Liver (tissue), 9 donors: ENCODE measurements around the gene ACOT7. TPM values are rescaled to one million over a fixed set of nuclear protein-coding genes. Genes with fewer than 3 reads are reported as not detected.

Experiments used
- DNase-seq: peaks from one replicate; pipeline ENCODE4 v3.0.0-alpha.2; 2017; ENCODE audit warnings: low spot score
- H3K27ac ChIP-seq, 2 donors: one replicate each; pipeline ENCODE4 v1.7.0; 2013; ENCODE audit warnings: inconsistent platforms in 2 of 2, low read length in 2 of 2, control low read depth in 1 of 2, low read depth in 1 of 2, mild to moderate bottlenecking in 1 of 2
- H3K27me3 ChIP-seq, 4 donors: one replicate each; pipeline versions ENCODE4 v1.6.1 to v1.7.0; 2013; ENCODE audit warnings: low read length in 3 of 4, inconsistent platforms in 1 of 4, mild to moderate bottlenecking in 1 of 4, moderate library complexity in 1 of 4; ENCODE audit not compliant: control insufficient read depth in 4 of 4, insufficient read depth in 4 of 4
- H3K36me3 ChIP-seq, 4 donors: one replicate each; pipeline versions ENCODE4 v1.6.1 to v1.7.0; 2013; ENCODE audit warnings: low read length in 3 of 4, mild to moderate bottlenecking in 3 of 4, low read depth in 1 of 4, moderate library complexity in 1 of 4; ENCODE audit not compliant: control insufficient read depth in 4 of 4, insufficient read depth in 3 of 4
- H3K4me1 ChIP-seq, 4 donors: one replicate each; pipeline versions ENCODE4 v1.6.1 to v1.7.0; 2013; ENCODE audit warnings: low read length in 3 of 4, mild to moderate bottlenecking in 3 of 4, moderate library complexity in 1 of 4; ENCODE audit not compliant: control insufficient read depth in 4 of 4, insufficient read depth in 4 of 4
- H3K4me3 ChIP-seq, 3 donors: one replicate each; pipeline versions ENCODE4 v1.6.1 to v1.7.0; 2013; ENCODE audit warnings: low read length in 3 of 3, control low read depth in 1 of 3, low read depth in 1 of 3, mild to moderate bottlenecking in 1 of 3
- H3K9ac ChIP-seq, 2 donors: one replicate each; pipeline ENCODE4 v1.7.0; 2013; ENCODE audit warnings: low read length in 2 of 2, mild to moderate bottlenecking in 2 of 2, moderate library complexity in 2 of 2, control low read depth in 1 of 2, low read depth in 1 of 2
- H3K9me3 ChIP-seq, 4 donors: one replicate each; pipeline versions ENCODE4 v1.6.1 to v1.7.0; 2013; ENCODE audit warnings: low read length in 3 of 4; ENCODE audit not compliant: control insufficient read depth in 4 of 4
- ATF3 ChIP-seq: IDR thresholded peaks from 2 replicates; pipeline ENCODE4 v1.6.1; 2016; ENCODE audit warnings: antibody characterized with exemption
- CTCF ChIP-seq: fragments of 150-350 bp; IDR thresholded peaks from 2 replicates; pipeline ENCODE4 v1.5.1; 2017; ENCODE audit warnings: improper control_type of control experiment, low read depth, low read length; ENCODE audit not compliant: missing input control
- EGR1 ChIP-seq, 2 donors: IDR thresholded peaks; 2 replicates each; pipeline ENCODE4 v1.6.1; 2016 to 2018; ENCODE audit warnings: antibody characterized with exemption in 2 of 2, low read depth in 2 of 2
- FOXA1 ChIP-seq: IDR thresholded peaks from 2 replicates; pipeline ENCODE4 v1.6.1; 2016; ENCODE audit warnings: antibody characterized with exemption
- FOXA2 ChIP-seq: IDR thresholded peaks from 2 replicates; pipeline ENCODE4 v1.6.1; 2016; ENCODE audit warnings: antibody characterized with exemption
- HNF4A ChIP-seq, 2 donors: conservative IDR thresholded peaks; 2 replicates each; pipeline ENCODE4 v1.6.1; 2016; ENCODE audit warnings: antibody characterized with exemption in 2 of 2, mild to moderate bottlenecking in 2 of 2
- MAX ChIP-seq: IDR thresholded peaks from 2 replicates; pipeline ENCODE4 v1.6.1; 2016; ENCODE audit warnings: antibody characterized with exemption
- REST ChIP-seq: IDR thresholded peaks from 2 replicates; pipeline ENCODE4 v1.6.1; 2016; ENCODE audit warnings: antibody characterized with exemption, mild to moderate bottlenecking
- RXRA ChIP-seq, 2 donors: IDR thresholded peaks; 2 replicates each; pipeline ENCODE4 v1.6.1; 2017 to 2018; ENCODE audit warnings: antibody characterized with exemption in 2 of 2, mild to moderate bottlenecking in 1 of 2
- TAF1 ChIP-seq: conservative IDR thresholded peaks from 2 replicates; pipeline ENCODE4 v1.6.1; 2016; ENCODE audit warnings: antibody characterized with exemption, mild to moderate bottlenecking
- ZBTB33 ChIP-seq: IDR thresholded peaks from 2 replicates; pipeline ENCODE4 v1.6.1; 2016; ENCODE audit warnings: antibody characterized with exemption
- WGBS: extraction: QIAGEN DNeasy Blood & Tissue Kit; methylation state at CpG from one replicate; pipeline ENCODE4 v1.1.7; 2013; 5-methylcytosine and 5-hydroxymethylcytosine counted together
- polyA plus RNA-seq, 2 donors: library from polyadenylated mRNA; stranded (reverse) in 1 of 2; unstranded in 1 of 2; fragments of 200-250 nt in 1 of 2; fragments of >200 nt in 1 of 2; fragmentation: Nextera tagmentation in 1 of 2; extraction: Ambion mirVana in 1 of 2; gene quantifications; one replicate each; pipeline versions ENCODE4 v1.2.1 to v1.2.3, GENCODE V29; 2013 to 2015
- total RNA-seq, 2 donors: library from RNA; depleted of rRNA; stranded (reverse); fragments of >200 nt; gene quantifications; one replicate each; pipeline ENCODE4 v1.2.3, GENCODE V29; 2014
- donor health status: healthy.
- donor health status: healthy.
- donor health status: healthy.
- donor health status: healthy.
- donor health status: healthy.

Gene ACOT7
- total and polyA plus RNA-seq, 4 donors: 8.7 to 14.4 (median 10.4) TPM

- Histone ChIP-seq H3K4me1 (peaks cover 0 to 15% (median 8%) of the 10 kb centered on the region in 4 donors), H3K4me3 (peak overlapping the region; percentile 70 to 97 (median 71)), H3K27ac (peak overlapping the region in 1 of 2 donors; percentile 47), H3K9me3 (no peaks in the 10 kb centered on the region), H3K27me3 (no peaks in the 10 kb centered on the region), H3K36me3 (peaks cover 5 to 22% (median 19%) of the 10 kb centered on the region in 4 donors), H3K9ac (peak overlapping the region; percentile 2 to 64)
- peak; percentile 60 for DNase-seq
- TF ChIP-seq RXRA (IDR thresholded peaks at IDR 0.05) (peak; percentile 53 to 56), FOXA1 (no peak), HNF4A (conservative IDR thresholded peaks at IDR 0.05) (peak; percentile 33)
- under 1% methylated on average over 30 of the region's 30 CpGs for WGBS
These were observed 158.3 kb downstream of the ACOT7 start for GRCh38 chr1:6235296-6235677.

- Histone ChIP-seq H3K4me1 (peaks cover 0 to 15% (median 8%) of the 10 kb centered on the region in 4 donors), H3K36me3 (peaks cover 7 to 26% (median 21%) of the 10 kb centered on the region in 4 donors), H3K9me3 (no peaks in the 10 kb centered on the region), H3K4me3 (peak overlapping the region; percentile 70 to 97 (median 71)), H3K27ac (no peak overlapping the region), H3K9ac (peak overlapping the region; percentile 2 to 64), H3K27me3 (no peaks in the 10 kb centered on the region)
- no peak for DNase-seq
- TF ChIP-seq FOXA1: no peak
- no peak for TF ChIP-seq ZBTB33
- TF ChIP-seq TAF1: no peak
- no peak for TF ChIP-seq CTCF
- no peak for TF ChIP-seq RXRA (IDR thresholded peaks at IDR 0.05)
- no peak for TF ChIP-seq REST
- TF ChIP-seq MAX: no peak
- TF ChIP-seq ATF3: no peak
- TF ChIP-seq FOXA2: no peak
- no peak for TF ChIP-seq HNF4A (conservative IDR thresholded peaks at IDR 0.05)
- no peak for TF ChIP-seq EGR1 (IDR thresholded peaks at IDR 0.05; ENCODE audit: low read depth in 2 of 2)
- 63% methylated on average over 20 of the region's 20 CpGs for WGBS
These were observed 158.9 kb downstream of the ACOT7 start for GRCh38 chr1:6234502-6235295.
